Measurements from ENCODE around the gene ZNF334.

DNA sequence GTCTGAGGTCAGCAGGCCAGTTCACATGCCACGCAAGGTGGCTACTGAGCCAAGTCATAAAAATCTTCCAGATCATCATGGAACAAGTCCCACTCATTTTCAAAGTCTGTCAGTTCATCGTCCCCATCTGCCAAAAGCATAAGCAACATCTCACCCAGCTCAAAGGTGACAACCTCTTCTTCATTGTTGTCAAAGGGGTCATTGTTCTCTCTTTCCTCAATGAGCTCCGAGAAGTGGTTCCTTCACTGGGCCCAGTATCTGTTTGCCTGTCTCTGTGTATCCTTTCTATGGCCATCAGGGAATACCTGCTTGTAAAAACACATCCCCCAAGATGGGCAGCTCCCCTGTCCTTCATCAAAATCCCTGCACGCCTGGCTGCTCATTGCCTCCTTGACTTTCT lies 49.5 kb downstream of the ZNF334 start:
- no peak for TF ChIP-seq EP300 (IDR thresholded peaks at IDR 0.05)
- TF ChIP-seq POLR2A (IDR thresholded peaks at IDR 0.05): no peak
- TF ChIP-seq, protein P1, sequence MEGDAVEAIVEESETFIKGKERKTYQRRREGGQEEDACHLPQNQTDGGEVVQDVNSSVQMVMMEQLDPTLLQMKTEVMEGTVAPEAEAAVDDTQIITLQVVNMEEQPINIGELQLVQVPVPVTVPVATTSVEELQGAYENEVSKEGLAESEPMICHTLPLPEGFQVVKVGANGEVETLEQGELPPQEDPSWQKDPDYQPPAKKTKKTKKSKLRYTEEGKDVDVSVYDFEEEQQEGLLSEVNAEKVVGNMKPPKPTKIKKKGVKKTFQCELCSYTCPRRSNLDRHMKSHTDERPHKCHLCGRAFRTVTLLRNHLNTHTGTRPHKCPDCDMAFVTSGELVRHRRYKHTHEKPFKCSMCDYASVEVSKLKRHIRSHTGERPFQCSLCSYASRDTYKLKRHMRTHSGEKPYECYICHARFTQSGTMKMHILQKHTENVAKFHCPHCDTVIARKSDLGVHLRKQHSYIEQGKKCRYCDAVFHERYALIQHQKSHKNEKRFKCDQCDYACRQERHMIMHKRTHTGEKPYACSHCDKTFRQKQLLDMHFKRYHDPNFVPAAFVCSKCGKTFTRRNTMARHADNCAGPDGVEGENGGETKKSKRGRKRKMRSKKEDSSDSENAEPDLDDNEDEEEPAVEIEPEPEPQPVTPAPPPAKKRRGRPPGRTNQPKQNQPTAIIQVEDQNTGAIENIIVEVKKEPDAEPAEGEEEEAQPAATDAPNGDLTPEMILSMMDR (IDR thresholded peaks at IDR 0.05): no peak
